Fibroblast of peridontal ligament (primary cell): ENCODE measurements around the gene PHYHIPL.

Source experiments
- DNase-seq: peaks from one replicate; pipeline ENCODE4 v3.0.0-alpha.2; 2010; ENCODE audit errors: extremely low read depth

Gene PHYHIPL

GRCh38 chr10:59176241-59177030 lies at the start of gene PHYHIPL:
Gene PHYHIPL, plus strand, starts transcription at chr10:59176643. Its CDS starts 211 bp downstream, at chr10:59176854.
- no peak for DNase-seq

GRCh38 chr10:59126991-59127390 lies 49.5 kb upstream of the PHYHIPL start:
- no peak for DNase-seq

- DNase-seq: no peak
Measured at GRCh38 chr10:59127991-59128390, 48.5 kb upstream of the PHYHIPL start.

GRCh38 chr10:59129867-59130266 lies 46.6 kb upstream of the PHYHIPL start:
- DNase-seq: no peak

- DNase-seq: no peak
Measured at GRCh38 chr10:59131666-59132065, 44.8 kb upstream of the PHYHIPL start.

- DNase-seq: no peak
Measured at GRCh38 chr10:59133841-59134593, 42.4 kb upstream of the PHYHIPL start.

GRCh38 chr10:59134785-59135184 lies 41.7 kb upstream of the PHYHIPL start:
- no peak for DNase-seq

- DNase-seq: no peak
Measured at GRCh38 chr10:59135275-59135674, 41.2 kb upstream of the PHYHIPL start.

- DNase-seq: no peak
Measured at GRCh38 chr10:59138052-59138451, 38.4 kb upstream of the PHYHIPL start.

- DNase-seq: no peak
Measured at GRCh38 chr10:59143544-59143943, 32.9 kb upstream of the PHYHIPL start.

- DNase-seq: no peak
Measured at GRCh38 chr10:59148701-59149100, 27.7 kb upstream of the PHYHIPL start.

- no peak for DNase-seq
Measured at GRCh38 chr10:59155556-59155955, 20.9 kb upstream of the PHYHIPL start.

GRCh38 chr10:59167512-59167911 lies 8.9 kb upstream of the PHYHIPL start:
- no peak for DNase-seq

- DNase-seq: no peak
Measured at GRCh38 chr10:59172567-59172966, 3.9 kb upstream of the PHYHIPL start.

- DNase-seq: no peak
Measured at GRCh38 chr10:59173414-59173813, 3.0 kb upstream of the PHYHIPL start.

- DNase-seq: no peak
Measured at GRCh38 chr10:59175538-59176240, 754 bp upstream of the PHYHIPL start.

- DNase-seq: peak; percentile 79
Measured at GRCh38 chr10:59177031-59177797, 771 bp downstream of the PHYHIPL start.

- no peak for DNase-seq
Measured at GRCh38 chr10:59177836-59178235, 1.4 kb downstream of the PHYHIPL start.

GRCh38 chr10:59179068-59179467 lies 2.6 kb downstream of the PHYHIPL start:
- no peak for DNase-seq

GRCh38 chr10:59180689-59181270 lies 4.3 kb downstream of the PHYHIPL start:
- DNase-seq: no peak

GRCh38 chr10:59181668-59182067 lies 5.2 kb downstream of the PHYHIPL start:
- DNase-seq: peak; percentile 77
